Fibroblast of skin of abdomen (primary cell): ENCODE results near the gene PILRB. TPM values are rescaled to one million over a fixed set of nuclear protein-coding genes. Genes with fewer than 3 reads are reported as not detected.
"Not testable (repeated sequence)": the region's sequence is repeated elsewhere in the genome, so short reads cannot be mapped to it uniquely, and the experiment has no call there.

ENCODE experiments used
- DNase-seq: peaks from one replicate; pipeline ENCODE4 v3.0.0-alpha.2; 2013
- polyA plus RNA-seq, 2 experiments: library from polyadenylated mRNA; unstranded; fragments of 120-200 nt; gene quantifications; one replicate each; pipeline ENCODE4 v1.2.1, GENCODE V29; 2013; ENCODE audit not compliant: insufficient read length in 2 of 2

The PILRB gene
- 8.9 TPM for polyA plus RNA-seq (2013, experiment 1 of 2; ENCODE audit: insufficient read length)
- polyA plus RNA-seq (2013, experiment 2 of 2; ENCODE audit: insufficient read length): 10.7 TPM

DNA sequence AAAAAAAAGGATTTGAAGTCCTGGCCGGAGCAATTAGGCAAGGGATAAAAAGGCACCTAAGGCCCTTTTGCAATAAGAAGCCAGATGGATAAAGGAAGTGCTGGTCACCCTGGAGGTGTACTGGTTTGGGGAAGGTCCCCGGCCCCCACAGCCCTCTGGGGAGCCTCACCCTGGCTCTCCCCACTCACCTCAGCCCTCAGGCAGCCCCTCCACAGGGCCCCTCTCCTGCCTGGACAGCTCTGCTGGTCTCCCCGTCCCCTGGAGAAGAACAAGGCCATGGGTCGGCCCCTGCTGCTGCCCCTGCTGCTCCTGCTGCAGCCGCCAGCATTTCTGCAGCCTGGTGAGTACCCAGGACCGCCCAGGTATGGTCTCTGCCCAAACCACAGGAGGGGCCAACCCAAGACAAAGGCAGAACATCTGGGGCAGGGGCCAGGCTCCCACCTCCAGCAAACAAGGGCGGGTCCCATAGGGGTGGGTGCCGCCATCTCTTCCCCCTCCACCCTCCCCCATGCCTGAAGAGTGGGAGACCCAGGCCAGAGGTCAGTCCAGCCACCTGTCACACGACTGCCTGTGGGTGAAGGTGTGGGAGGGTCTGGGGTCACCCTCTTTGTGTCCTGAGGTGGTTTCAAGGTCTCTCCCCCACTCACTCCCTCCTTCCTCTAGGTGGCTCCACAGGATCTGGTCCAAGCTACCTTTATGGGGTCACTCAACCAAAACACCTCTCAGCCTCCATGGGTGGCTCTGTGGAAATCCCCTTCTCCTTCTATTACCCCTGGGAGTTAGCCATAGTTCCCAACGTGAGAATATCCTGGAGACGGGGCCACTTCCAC is at the start of gene PILRB:
TSS of gene PILRB (plus strand) at position 91 of the 830 bp plus-strand sequence. CDS start at position 277, 186 bp downstream.
- DNase-seq: no peak

DNA sequence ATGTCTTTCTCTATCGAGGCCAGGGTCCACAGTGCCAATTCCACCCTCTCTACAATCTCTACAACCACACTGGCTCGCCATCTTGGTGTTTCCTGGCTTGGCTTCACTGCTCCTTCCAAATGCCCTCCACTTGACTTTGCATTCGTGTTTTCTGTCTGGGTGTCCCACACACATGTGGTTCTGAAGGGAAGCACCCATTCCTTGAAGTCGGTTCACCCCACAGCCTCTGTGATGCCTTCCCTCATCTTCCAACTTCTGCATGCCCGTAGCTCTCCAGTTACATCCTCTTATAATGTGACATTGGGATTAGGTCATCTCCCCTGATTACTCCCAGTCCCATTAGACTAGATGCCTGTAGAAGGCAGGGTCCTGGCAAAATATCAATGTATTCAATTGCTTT is 39.6 kb upstream of the PILRB start:
- not testable (repeated sequence) for DNase-seq

DNA sequence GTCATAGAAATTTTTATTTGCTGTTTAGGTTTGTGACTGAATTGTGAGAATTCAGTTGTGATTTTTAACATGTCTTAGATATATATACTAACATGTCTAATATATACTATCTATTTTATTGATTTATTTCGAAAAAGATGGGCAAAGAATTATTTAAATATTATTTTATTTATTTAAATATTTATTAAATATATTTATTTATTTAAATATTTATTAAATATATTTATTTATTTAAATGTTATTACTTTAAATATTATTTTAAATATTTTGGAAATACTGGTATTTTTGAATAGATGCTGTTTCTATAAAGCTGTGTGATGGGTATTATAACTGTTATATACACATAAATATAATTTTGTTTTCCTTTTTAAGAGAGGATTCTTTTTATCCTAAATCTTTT is 36.3 kb upstream of the PILRB start:
- not testable (repeated sequence) for DNase-seq

DNA sequence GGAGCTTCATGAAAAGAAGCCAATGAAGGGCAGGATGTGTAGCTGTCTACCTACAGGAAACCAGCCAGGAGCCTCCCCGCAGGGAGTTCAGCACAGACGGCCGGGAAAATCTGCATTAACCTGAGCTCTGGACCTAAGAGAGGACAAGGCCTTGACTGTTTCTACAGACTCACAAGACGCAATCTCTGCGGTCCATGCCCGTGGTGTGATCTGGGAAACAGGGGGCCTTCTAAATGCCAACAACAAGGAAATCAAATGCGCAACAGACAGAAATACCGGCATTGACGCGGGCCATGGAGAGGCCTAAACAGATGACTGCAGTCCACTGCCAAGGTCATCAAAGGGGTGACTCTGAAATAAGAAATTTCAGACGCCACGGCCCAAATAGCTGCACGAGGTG is 33.7 kb upstream of the PILRB start:
- DNase-seq: not testable (repeated sequence)

DNA sequence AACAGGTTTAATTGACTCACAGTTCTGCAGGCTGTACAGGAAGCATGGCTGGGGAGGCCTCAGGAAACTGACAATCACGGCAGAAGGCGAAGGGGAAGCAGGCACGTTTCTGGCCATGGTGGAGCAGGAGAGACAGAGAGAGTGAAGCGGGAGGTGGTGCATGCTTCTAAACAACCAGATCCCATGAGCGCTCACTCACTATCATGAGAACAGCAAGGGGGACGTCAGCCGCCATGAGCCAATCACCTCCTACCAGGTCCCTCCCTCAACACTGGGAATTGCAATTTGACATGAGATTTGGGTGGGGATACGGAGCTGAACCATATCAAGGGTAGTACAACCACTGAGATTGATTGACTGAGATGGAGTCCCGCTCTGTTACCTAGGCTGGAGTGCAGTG is 32.2 kb upstream of the PILRB start:
- DNase-seq: not testable (repeated sequence)

DNA sequence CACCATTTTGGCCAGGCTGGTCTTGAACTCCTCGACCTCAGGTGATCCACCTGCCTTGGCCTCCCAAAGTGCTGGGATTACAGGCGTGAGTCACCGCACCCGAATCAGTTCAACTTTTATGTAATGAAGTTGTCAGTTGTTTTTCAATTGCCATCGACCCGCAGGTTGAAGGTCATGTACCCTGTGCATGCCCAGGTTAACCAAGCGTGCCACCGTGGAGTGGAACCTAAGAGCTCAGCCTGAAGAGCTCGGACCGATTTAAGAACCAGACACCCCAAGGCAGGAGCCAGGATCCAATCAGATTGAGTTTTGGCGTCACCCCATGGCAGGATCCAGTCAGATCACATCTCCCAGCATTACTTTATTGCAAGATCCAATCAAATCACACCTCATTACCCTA is 31.0 kb upstream of the PILRB start:
- DNase-seq: not testable (repeated sequence)

DNA sequence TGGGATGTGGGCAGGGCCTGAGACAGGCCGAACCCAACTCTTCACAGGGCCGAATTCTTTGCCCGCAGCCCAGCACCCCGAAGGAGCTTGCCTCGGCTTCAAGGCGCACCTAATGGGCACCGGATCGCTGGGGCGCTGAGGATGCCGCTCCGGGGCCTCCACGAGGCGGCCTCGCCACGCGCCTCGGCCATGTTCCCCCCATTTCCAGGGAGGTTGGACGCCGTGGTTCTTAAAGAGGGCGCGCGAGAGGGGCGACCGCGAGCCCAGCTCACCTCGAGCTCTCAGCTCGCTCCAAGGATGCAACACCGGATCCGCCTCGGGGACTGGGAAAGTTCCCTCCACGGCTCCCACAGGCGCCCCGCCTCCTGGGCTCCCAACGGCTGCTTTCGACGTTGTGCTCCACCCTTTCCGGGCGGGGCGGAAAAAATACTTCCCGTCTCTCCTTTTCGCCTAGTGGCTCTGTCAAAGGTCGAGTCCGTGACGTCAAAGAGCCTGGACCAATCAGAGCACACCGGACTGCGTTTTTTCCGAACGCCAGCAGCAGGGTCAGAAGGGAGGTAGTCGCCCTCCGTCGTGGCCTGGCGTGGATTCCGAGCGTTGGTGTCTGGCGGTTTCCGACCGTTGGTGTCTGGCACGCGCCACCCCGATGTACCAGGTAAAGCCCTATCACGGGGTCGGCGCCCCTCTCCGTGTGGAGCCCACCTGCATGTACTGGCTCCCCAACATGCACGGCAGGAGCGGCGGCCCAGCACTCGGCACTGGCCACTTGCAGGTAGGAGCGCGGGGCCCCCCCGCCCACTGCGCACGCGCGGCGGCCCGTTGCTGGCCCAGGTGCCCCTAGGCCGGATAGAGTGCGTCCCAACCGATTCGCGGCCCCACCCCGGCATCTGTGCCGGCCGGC is 22.1 kb upstream of the PILRB start:
- peak; percentile 92 for DNase-seq

DNA sequence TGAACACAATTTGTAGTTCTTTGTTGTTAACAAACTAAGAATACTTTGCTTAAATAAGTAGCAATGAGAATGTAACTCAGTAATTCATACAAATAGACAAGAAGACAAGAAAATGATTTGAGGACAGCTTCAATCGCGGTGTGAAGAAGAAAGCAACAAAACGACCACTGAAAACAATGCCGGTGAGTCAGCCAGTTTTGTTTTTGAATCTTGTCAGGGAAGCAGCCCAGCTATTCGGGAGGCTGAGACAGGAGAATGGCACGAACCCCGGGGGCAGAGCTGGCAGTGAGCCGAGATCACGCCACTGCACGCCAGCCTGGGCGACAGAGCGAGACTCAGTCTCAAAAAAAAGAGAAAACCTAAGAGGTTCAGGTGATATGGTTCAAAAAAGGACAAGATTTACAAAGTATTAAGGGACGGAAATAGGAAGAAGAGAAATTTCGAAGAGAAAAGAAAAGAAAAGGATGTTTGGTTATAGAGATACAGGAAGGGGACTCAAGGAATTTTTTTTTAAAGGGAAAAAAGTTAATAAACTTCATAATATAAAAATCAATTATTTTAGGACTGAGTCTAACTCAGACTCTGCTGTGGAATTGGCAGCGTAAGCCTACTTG is 19.7 kb upstream of the PILRB start:
- not testable (repeated sequence) for DNase-seq

DNA sequence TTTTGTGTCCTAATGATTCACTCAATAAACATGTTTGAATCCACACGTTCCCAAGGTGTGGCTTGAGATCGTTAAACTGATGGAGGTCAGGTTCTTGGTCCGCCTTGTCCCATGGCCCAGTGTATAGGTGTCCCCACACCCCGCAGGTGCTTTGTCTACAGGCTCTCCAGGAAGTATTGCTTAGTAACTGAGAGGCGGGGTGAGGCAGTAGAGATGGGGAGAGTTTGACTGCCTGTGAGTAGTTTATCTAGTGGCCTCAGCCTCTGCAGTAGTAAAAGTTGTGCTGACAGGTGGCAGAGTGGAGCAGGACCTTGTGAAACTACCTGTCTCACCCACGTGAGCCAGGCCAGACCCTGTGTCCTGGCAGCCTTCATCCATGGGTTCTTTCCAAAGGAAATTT is 16.6 kb upstream of the PILRB start:
- not testable (repeated sequence) for DNase-seq

DNA sequence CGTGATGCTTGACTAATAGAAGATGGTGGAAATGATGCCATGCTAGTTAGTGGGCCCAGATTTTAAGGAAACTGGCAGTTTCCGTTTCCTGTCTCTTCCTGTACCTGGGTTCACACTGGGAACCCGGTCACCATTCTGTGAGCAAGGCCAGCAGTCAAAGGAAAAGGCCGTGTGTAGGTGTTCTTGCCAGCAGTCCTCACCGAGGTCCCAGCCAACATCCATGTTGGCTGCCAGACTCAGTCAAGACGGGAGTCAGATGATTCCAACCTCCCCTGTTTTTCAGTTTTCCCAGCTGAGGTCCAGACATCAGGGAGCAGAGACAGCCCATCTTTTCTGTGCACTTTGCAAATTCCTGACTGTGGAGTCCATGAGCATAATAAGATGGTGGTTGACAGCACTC is 15.2 kb upstream of the PILRB start:
- DNase-seq: no peak

DNA sequence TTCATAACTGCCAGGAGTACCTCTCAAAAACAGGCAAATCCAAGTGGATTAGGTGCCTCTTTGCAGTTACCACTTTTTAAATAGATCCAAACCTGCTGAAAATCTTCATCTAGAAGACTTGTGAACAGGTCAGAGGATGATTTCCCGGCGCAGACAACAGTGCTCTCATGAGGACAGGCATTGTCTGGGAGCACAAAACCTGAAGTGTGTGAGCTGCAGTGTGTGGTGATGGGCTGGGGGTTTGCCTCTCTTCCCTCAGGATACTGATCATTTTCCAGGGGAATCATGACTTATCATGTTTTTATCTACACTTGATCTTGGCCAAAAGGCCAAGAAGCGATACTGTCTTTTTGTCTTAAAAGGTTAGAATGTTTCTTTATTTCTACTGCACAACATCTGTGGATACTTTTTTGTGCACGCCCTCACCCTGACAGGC is 13.8 kb upstream of the PILRB start:
- not testable (repeated sequence) for DNase-seq

DNA sequence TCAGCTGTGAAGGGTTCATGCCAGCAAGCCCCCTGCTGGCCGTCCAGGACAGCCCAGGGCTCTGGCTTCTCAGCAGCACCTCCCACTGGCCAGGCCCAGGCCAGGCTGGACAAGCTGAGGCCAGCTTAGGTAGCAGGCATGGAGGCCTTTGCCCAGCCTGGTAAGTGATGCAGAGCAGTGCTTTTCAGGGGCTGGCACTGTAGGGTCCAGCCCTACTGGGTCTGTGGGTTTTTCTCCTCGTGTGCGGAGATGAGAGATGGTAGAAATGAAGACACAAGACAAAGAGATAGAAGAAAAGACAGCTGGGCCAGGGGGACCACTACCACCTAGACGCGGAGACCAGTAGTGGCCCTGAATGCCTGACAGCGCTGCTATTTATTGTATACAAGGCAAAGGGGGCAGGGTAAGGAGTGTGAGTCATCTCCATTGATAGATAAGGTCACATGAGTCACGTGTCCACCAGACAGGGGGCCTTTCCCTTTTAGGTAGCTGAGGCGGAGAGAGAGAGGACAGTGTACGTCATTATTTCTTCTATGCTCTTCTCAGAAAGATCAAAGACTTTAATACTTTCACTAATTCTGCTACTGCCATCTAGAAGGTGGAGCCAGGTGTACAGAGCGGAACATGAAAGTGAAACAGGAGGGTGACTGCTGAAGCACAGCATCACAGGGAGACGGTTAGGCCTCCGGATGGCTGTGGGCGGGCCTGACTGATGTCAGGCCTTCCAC is 13.2 kb upstream of the PILRB start:
- DNase-seq: peak; percentile 14

DNA sequence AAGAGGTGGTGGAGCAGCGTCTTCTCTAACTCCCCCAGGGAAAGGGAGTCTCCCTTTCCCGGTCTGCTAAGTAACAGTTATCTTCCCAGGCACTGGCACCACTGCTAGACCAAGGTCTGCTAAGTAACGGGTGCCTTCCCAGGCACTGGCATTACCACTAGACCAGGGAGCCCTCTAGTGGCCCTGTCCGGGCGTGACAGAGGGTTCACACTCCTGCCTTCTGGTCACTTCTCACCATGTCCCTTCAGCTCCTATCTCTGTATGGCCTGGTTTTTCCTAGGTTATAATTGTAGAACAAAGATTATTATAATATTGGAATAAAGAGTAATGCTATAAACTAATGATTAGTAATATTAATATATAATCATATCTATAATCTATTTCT is 12.6 kb upstream of the PILRB start:
- DNase-seq: peak; percentile 54

DNA sequence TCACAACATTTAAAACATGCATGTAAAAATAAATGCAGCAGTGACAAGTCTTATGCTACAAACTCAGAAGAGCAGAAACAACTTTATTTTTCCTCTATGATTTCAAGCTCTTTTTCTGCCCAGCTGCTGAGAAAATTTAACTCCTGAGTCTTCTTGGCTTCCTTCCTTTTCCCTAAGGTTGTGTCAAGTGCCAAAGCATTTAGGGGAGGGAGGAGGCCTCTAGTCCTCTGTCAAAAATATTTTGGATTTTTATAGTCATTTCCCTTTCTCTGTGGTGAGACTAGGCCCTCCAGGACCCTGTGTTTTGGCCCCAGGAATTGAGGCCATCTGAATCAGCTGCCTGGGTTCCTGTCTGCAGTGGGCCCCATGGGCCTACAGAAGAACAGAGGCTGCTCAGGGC is 11.0 kb upstream of the PILRB start:
- no peak for DNase-seq

DNA sequence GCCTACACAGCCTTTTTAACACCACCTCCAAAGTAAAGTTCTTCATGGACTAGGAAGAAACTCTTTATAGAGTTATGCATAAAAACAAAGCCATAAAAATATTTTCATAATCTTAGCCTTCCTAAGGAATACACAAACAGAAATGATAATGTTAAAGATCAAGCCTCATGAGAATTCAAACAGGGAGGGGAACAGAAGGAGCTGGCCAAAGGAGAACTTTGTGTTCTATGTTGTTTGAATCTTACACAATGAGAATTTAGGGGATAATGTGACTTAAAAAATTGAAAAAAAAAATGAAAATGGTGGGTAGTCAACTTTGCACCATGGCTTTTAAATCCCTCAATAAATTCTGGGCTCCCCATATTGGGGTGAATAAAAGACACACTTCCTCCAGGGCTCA is 9.1 kb upstream of the PILRB start:
- DNase-seq: no peak

DNA sequence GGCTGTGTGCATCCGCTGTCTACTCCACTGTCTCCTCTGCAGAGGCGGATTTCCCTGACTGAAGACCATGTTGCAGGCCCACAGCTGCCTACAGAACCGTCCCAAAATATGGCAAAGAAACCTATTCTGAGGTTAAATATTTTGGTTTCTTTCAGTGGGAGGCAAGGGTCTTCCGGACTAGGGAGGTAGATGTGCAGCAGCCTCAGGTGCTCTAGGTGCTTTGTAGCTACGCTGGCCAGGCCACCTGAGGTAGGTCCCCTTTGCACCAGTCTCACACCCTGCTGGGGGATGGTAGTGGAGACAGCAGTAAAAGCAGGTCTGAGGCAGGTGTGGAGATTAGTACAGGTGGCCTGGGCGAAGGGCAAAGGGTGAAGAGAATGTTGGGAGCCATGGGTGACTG is 8.2 kb upstream of the PILRB start:
- no peak for DNase-seq

DNA sequence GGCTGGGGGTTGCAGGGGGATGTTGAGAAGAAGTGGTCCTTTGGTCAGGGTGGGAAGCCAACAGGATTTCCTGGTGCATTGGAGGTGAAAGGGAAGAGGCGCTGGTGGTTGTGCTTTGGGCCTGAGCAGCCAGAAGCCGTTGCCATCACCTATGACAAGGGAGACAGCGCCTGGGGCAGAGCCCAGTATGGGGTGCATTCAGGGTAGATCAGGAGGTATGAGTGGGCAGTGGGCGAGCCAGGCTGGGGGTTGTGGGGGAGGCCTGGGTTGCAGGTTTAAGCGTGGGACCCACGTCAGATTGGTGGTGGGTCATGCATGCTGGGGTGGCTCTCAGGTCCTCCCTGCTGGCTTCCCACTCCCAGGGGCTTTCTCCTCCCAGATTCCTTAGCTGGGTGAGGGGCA is 6.3 kb upstream of the PILRB start:
- no peak for DNase-seq

DNA sequence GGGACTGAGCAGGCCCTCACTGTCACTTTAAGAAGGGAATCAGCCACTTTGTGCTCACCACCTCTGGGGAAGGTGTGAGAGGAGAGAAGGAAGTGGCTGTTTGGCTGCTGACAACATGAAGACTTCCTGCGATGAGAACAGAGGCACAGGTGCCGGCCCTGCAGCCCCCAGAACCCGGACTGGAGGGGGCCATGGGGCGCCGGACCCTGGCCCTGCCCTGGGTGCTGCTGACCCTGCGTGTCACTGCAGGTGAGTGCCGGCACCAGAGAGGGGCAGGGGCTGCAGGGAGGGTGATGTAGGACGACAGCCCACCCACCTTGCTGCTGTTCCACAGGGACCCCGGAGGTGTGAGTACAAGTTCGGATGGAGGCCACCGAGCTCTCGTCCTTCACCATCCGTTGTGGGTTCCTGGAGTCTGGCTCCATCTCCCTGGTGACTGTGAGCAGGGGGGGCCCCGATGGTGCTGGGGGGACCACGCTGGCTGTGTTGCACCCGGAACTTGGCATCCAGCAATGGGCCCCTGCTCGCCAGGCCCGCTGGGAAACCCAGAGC is 5.6 kb upstream of the PILRB start:
- DNase-seq: not testable (repeated sequence)

DNA sequence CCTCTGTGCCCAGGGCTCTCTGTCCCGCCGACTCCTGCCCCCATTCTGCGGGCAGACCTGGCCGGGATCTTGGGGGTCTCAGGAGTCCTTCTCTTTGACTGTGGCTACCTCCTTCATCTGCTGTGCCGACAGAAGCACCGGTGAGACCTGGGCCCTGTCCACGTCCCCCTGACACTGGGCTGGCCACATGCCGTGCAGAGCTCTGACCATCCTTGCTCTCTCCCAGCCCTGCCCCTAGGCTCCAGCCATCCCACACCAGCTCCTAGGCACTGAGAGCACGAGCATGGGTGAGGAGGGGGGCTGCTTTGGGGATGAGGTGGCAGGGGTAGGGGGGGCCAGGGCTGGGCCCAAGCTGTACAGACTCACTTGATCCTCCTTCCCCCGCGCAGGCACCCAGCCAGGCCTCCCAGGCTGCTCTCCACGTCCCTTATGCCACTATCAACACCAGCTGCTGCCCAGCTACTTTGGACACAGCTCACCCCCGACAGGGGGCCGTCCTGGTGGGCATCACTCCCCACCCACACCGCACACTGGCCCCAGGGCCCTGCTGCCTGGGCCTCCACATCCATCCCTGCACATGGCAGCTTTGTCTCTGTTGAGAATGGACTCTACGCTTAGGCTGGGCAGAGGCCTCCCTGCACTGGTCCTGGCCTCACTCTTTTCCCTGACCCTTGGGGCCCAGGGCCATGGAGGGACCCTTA is 4.8 kb upstream of the PILRB start:
- DNase-seq: no peak

DNA sequence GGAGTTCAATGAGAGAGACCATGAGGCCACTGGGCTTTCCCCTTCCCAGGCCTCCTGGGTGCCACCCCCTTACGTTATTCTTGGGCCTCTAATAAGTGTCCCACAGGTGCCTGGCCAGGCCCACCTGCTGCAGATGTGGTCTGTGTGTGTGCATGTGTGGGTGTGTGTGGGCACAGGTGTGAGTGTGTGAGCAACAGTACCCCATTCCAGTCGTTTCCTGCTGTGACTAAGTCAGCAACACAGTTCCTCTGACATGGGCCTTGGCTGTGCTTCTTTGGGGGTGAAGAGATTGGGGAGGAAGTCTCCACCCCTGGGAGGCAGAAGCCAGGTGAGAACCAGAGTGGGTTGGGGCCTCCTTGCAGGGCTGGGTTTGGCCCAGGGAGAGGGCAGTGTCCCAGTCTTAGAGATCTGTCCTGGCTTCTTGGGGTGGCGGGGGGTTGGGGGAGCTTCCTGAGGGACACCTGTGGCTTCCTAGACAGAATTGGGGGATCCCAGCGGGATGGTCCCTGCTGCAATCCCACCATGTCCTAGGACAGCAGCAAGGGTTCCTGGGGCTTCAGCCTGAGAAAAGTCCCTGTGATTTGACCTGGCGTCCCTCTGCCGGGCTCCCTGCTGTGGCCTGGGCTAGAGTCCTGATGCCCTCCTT is 4.1 kb upstream of the PILRB start:
- DNase-seq: no peak
